H1 (cell line): Measurements from ENCODE around the gene MS4A8. TPM values are rescaled to one million over a fixed set of nuclear protein-coding genes. Genes with fewer than 3 reads are reported as not detected.

Experiments used
- CTCF ChIA-PET: fragments of 300-600 bp; sonication (Branson Sonifier 250); formaldehyde crosslinking; loops from one replicate; lab custom pipeline; 2021; ENCODE audit not compliant: partially characterized antibody; lab: Charles Lee
- POLR2A ChIA-PET: fragments of 300-600 bp; sonication (Branson Sonifier 250); formaldehyde crosslinking; loops from one replicate; lab custom pipeline; 2021; ENCODE audit warnings: inconsistent platforms; ENCODE audit not compliant: partially characterized antibody; lab: Charles Lee
- DNase-seq, 2 experiments: peaks; one replicate each; pipeline versions ENCODE4 v3.0.0 to v3.0.0-alpha.2; 2010 to 2022; ENCODE audit warnings: low spot score in 2 of 2, low read depth in 1 of 2, mixed read lengths in 1 of 2
- FAIRE-seq: peaks from 2 replicates; lab custom pipeline; 2011; peaks lifted over from hg19 to GRCh38; lab: Jason Lieb, UNC
- H2AFZ ChIP-seq: 2 replicates; pipeline ENCODE4 v1.8.1; 2012; ENCODE audit warnings: low read length, inconsistent platforms
- H2AK5ac ChIP-seq: 2 replicates; pipeline ENCODE4 v1.6.1; 2013; ENCODE audit warnings: low read depth, low read length
- H2BK120ac ChIP-seq: replicated peaks from 2 replicates; pipeline ENCODE3; 2013; ENCODE audit warnings: low read depth, low read length, inconsistent platforms
- H2BK12ac ChIP-seq: 2 replicates; pipeline ENCODE4 v1.6.1; 2013; ENCODE audit warnings: low read depth, low read length
- H2BK15ac ChIP-seq: 2 replicates; pipeline ENCODE4 v1.6.1; 2013; ENCODE audit warnings: low read length
- H2BK20ac ChIP-seq: 2 replicates; pipeline ENCODE4 v1.6.1; 2013; ENCODE audit warnings: low read length
- H2BK5ac ChIP-seq: 2 replicates; pipeline ENCODE4 v1.6.1; 2013; ENCODE audit warnings: low read depth, low read length
- H3K14ac ChIP-seq: 2 replicates; pipeline ENCODE4 v1.6.1; 2013; ENCODE audit warnings: inconsistent platforms; ENCODE audit not compliant: insufficient read length
- H3K18ac ChIP-seq: 2 replicates; pipeline ENCODE4 v1.6.1; 2013; ENCODE audit warnings: low read length; ENCODE audit errors: extremely low read depth
- H3K23ac ChIP-seq: 2 replicates; pipeline ENCODE4 v1.6.1; 2013; ENCODE audit warnings: inconsistent platforms; ENCODE audit not compliant: insufficient read length
- H3K23me2 ChIP-seq: 2 replicates; pipeline ENCODE4 v1.6.1; 2013; ENCODE audit warnings: low read depth, low read length
- H3K27ac ChIP-seq: 2 replicates; pipeline ENCODE4 v1.6.1; 2011; ENCODE audit warnings: low read depth, low read length, inconsistent platforms
- H3K27me3 ChIP-seq, 4 experiments: replicated peaks in 1 of 4; 1 replicate in 1 of 4; 2 replicates in 3 of 4; pipeline versions ENCODE4 v1.6.1 to v1.8.1; 2011 to 2013; ENCODE audit warnings: low read length in 3 of 4, mild to moderate bottlenecking in 3 of 4, inconsistent platforms in 2 of 4, mixed read lengths in 2 of 4, moderate library complexity in 1 of 4; ENCODE audit not compliant: control insufficient read depth in 3 of 4, insufficient read depth in 3 of 4; ENCODE audit errors: extremely low read depth in 1 of 4
- H3K36me3 ChIP-seq, 4 experiments: 2 replicates each; pipeline versions ENCODE4 v1.6.1 to v1.8.1; 2011 to 2013; ENCODE audit warnings: mild to moderate bottlenecking in 4 of 4, low read length in 3 of 4, moderate library complexity in 2 of 4, control low read depth in 1 of 4, inconsistent platforms in 1 of 4; ENCODE audit not compliant: insufficient read depth in 4 of 4, control insufficient read depth in 2 of 4
- H3K4ac ChIP-seq: replicated peaks from 2 replicates; pipeline ENCODE3; 2013; ENCODE audit warnings: low read length, low read depth, mixed read lengths, inconsistent platforms; ENCODE audit not compliant: insufficient read length
- H3K4me1 ChIP-seq, 4 experiments: replicated peaks in 1 of 4; 1 replicate in 1 of 4; 2 replicates in 3 of 4; pipeline versions ENCODE4 v1.6.1 to v1.8.1; 2011 to 2013; ENCODE audit warnings: low read length in 3 of 4, inconsistent platforms in 2 of 4, mixed read lengths in 1 of 4; ENCODE audit not compliant: insufficient read depth in 4 of 4, control insufficient read depth in 3 of 4
- H3K4me2 ChIP-seq, 2 experiments: 2 replicates each; pipeline versions ENCODE4 v1.6.1 to v1.8.1; 2011 to 2013; ENCODE audit warnings: low read depth in 2 of 2, low read length in 2 of 2, control low read depth in 1 of 2, inconsistent platforms in 1 of 2, mild to moderate bottlenecking in 1 of 2; ENCODE audit not compliant: insufficient read depth in 1 of 2
- H3K4me3 ChIP-seq, 4 experiments: fragments of 200-600, 300-600 bp in 1 of 4; sonication (generic), shearing (Covaris generic), sonication (Bioruptor Twin) in 1 of 4; 2 replicates each; pipeline versions ENCODE4 v1.5.1 to v1.8.1; 2011 to 2016; ENCODE audit warnings: low read length in 4 of 4, low read depth in 3 of 4, control low read depth in 2 of 4, inconsistent platforms in 2 of 4, mild to moderate bottlenecking in 2 of 4, mixed read lengths in 1 of 4, moderate library complexity in 1 of 4; ENCODE audit not compliant: insufficient read depth in 2 of 4; ENCODE audit errors: extremely low read depth in 1 of 4
- H3K56ac ChIP-seq: replicated peaks from 2 replicates; pipeline ENCODE3; 2013; ENCODE audit warnings: low read depth, mild to moderate bottlenecking, mixed read lengths, low read length, inconsistent platforms; ENCODE audit not compliant: insufficient read length
- H3K79me1 ChIP-seq: 2 replicates; pipeline ENCODE4 v1.6.1; 2013; ENCODE audit warnings: low read depth, low read length, control low read depth
- H3K79me2 ChIP-seq, 2 experiments: 2 replicates each; pipeline versions ENCODE4 v1.6.1 to v1.8.1; 2012 to 2013; ENCODE audit warnings: low read length in 2 of 2, mild to moderate bottlenecking in 2 of 2, inconsistent platforms in 1 of 2; ENCODE audit not compliant: insufficient read depth in 2 of 2, control insufficient read depth in 1 of 2
- H3K9ac ChIP-seq, 4 experiments: replicated peaks in 1 of 4; 1 replicate in 1 of 4; 2 replicates in 3 of 4; pipeline versions ENCODE4 v1.6.1 to v1.8.1; 2011 to 2013; ENCODE audit warnings: low read depth in 3 of 4, low read length in 3 of 4, control low read depth in 2 of 4, mild to moderate bottlenecking in 2 of 4, moderate library complexity in 2 of 4, inconsistent platforms in 1 of 4; ENCODE audit errors: extremely low read depth in 1 of 4
- H3K9me3 ChIP-seq, 2 experiments: 2 replicates each; pipeline versions ENCODE4 v1.6.1 to v1.8.1; 2012 to 2013; ENCODE audit warnings: mild to moderate bottlenecking in 2 of 2, moderate library complexity in 2 of 2, control low read depth in 1 of 2, inconsistent platforms in 1 of 2, low read depth in 1 of 2, low read length in 1 of 2, mixed read lengths in 1 of 2; ENCODE audit not compliant: insufficient read depth in 2 of 2
- H4K20me1 ChIP-seq, 2 experiments: replicated peaks in 1 of 2; 2 replicates each; pipeline versions ENCODE3 to v1.8.1; 2011 to 2013; ENCODE audit warnings: inconsistent platforms in 2 of 2, low read length in 2 of 2, mild to moderate bottlenecking in 1 of 2; ENCODE audit not compliant: insufficient read depth in 2 of 2, control insufficient read depth in 1 of 2
- H4K5ac ChIP-seq: 2 replicates; pipeline ENCODE4 v1.6.1; 2013; ENCODE audit warnings: low read length, low read depth, mixed read lengths, inconsistent platforms; ENCODE audit not compliant: insufficient read length
- H4K8ac ChIP-seq: 2 replicates; pipeline ENCODE4 v1.8.0; 2013; ENCODE audit warnings: mild to moderate bottlenecking, moderate library complexity, low read length, inconsistent platforms; ENCODE audit not compliant: insufficient read depth; ENCODE audit errors: extremely low read depth
- H4K91ac ChIP-seq: replicated peaks from 2 replicates; pipeline ENCODE3; 2013; ENCODE audit warnings: low read length, mixed read lengths, inconsistent platforms; ENCODE audit not compliant: insufficient read length
- ASH2L ChIP-seq: fragments of 200-600, 300-600 bp; sonication (generic); IDR thresholded peaks from one replicate; pipeline ENCODE4 v1.7.1; 2017; ENCODE audit warnings: low read length
- ATF3 ChIP-seq: IDR thresholded peaks from 2 replicates; pipeline ENCODE4 v1.6.1; 2011; ENCODE audit warnings: low read depth, mild to moderate bottlenecking, low read length; ENCODE audit not compliant: insufficient read depth
- CHD1 ChIP-seq: IDR thresholded peaks from 2 replicates; pipeline ENCODE4 v1.6.1; 2012; ENCODE audit warnings: low read depth, low read length, improper control_type of control experiment
- E2F6 ChIP-seq: IDR thresholded peaks from 2 replicates; pipeline ENCODE4 v1.6.1; 2012; ENCODE audit warnings: inconsistent platforms
- EGR1 ChIP-seq: IDR thresholded peaks from 2 replicates; pipeline ENCODE4 v1.6.1; 2011; ENCODE audit warnings: low read depth, low read length, borderline replicate concordance
- EZH2 ChIP-seq: fragments of 200-600 bp; sonication (generic); IDR thresholded peaks from 2 replicates; pipeline ENCODE4 v1.7.1; 2012; ENCODE audit warnings: low read depth, mild to moderate bottlenecking, moderate library complexity, low read length, inconsistent platforms; ENCODE audit not compliant: severe bottlenecking
- NRF1 ChIP-seq: IDR thresholded peaks from 2 replicates; pipeline ENCODE4 v1.6.1; 2011; ENCODE audit warnings: mild to moderate bottlenecking, low read depth, low read length, improper control_type of control experiment
- RBBP5 ChIP-seq: IDR thresholded peaks from 2 replicates; pipeline ENCODE4 v1.7.1; 2012; ENCODE audit warnings: low read depth, mild to moderate bottlenecking, inconsistent platforms, low read length, moderate library complexity, borderline replicate concordance
- RXRA ChIP-seq: IDR thresholded peaks from 2 replicates; pipeline ENCODE4 v1.6.1; 2011; ENCODE audit warnings: low read depth, mild to moderate bottlenecking, low read length, moderate library complexity; ENCODE audit not compliant: insufficient read depth
- SP2 ChIP-seq: IDR thresholded peaks from 2 replicates; pipeline ENCODE4 v1.6.1; 2012; ENCODE audit warnings: mild to moderate bottlenecking, low read length, inconsistent platforms
- TAF1 ChIP-seq: IDR thresholded peaks from 2 replicates; pipeline ENCODE4 v1.6.1; 2011; ENCODE audit warnings: mild to moderate bottlenecking, low read depth, low read length
- TCF12 ChIP-seq: IDR thresholded peaks from 2 replicates; pipeline ENCODE4 v1.6.1; 2011; ENCODE audit warnings: low read depth, mild to moderate bottlenecking, low read length
- USF2 ChIP-seq: IDR thresholded peaks from 2 replicates; pipeline ENCODE4 v1.6.1; 2011; ENCODE audit warnings: low read length, improper control_type of control experiment
- WGBS, 2 experiments: shearing (Covaris generic) in 1 of 2; methylation state at CpG; one replicate each; pipeline versions ENCODE4 v1.1.6 to v1.1.7; 2013 to 2015; ENCODE audit warnings: low lambda C conversion rate in 2 of 2, mixed read lengths in 2 of 2, inconsistent platforms in 1 of 2, low coverage in 1 of 2, missing lambda C conversion rate in 1 of 2; ENCODE audit not compliant: insufficient replicate concordance in 2 of 2, insufficient coverage in 1 of 2, insufficient read length in 1 of 2; ENCODE audit errors: extremely low coverage in 1 of 2, missing lambda C conversion rate in 1 of 2; 5-methylcytosine and 5-hydroxymethylcytosine counted together
- polyA plus RNA-seq, 7 experiments: library from polyadenylated mRNA; depleted of rRNA in 3 of 7; stranded (reverse) in 5 of 7; unstranded in 2 of 7; fragments of >200 nt in 5 of 7; fragments of 200-250 nt in 2 of 7; gene quantifications; 1 replicate in 5 of 7; 2 replicates in 1 of 7; 4 replicates in 1 of 7; pipeline versions ENCODE4 v1.2.1 to v1.2.3, GENCODE V29; 2011 to 2013; ENCODE audit warnings: missing spikeins in 2 of 7, mixed read lengths in 2 of 7
- total RNA-seq: library from RNA; stranded (reverse); fragmentation: NEBNext Ultra II Directional; extraction: Animal tissue kit (Norgen Biotek cat#: 25700); gene quantifications from 2 replicates; pipeline ENCODE4 v1.2.1, GENCODE V29; 2021

MS4A8 gene
- total and polyA plus RNA-seq, 2 of the 8 experiments (the other 6 are each of a cell fraction or from before 2014, with no cell fraction given): not detected

- Histone ChIP-seq H3K27ac (no peak overlapping the region), H4K5ac (no peak overlapping the region), H3K9ac (no peak overlapping the region), H2BK12ac (no peak overlapping the region), H4K8ac (no peak overlapping the region), H2BK5ac (no peak overlapping the region), H3K18ac (no peak overlapping the region), H2AK5ac (no peak overlapping the region), H4K20me1 (no peaks in the 10 kb centered on the region), H3K4me2 (no peak overlapping the region), H3K4ac (no peak overlapping the region), H3K79me1 (no peaks in the 10 kb centered on the region), H2AFZ (no peak overlapping the region), H4K91ac (no peak overlapping the region), H2BK15ac (no peak overlapping the region), H3K14ac (no peak overlapping the region), H3K9me3 (no peaks in the 10 kb centered on the region), H3K4me1 (no peaks in the 10 kb centered on the region), H3K4me3 (no peak overlapping the region), H3K79me2 (no peaks in the 10 kb centered on the region), H3K27me3 (no peaks in the 10 kb centered on the region), H3K23ac (no peak overlapping the region), H3K23me2 (no peaks in the 10 kb centered on the region), H3K56ac (no peak overlapping the region), H2BK20ac (no peak overlapping the region), H2BK120ac (no peak overlapping the region), H3K36me3 (no peaks in the 10 kb centered on the region)
- ChIA-PET POLR2A (no interaction called here), CTCF (interaction anchor here (0.8 to 3.4 kb wide), 7 partner anchors 8 to 52 kb away, joined by 3 to 15 read pairs (median 5); partner anchors contain the start of gene MS4A15)
- no peak for FAIRE-seq
- 92% methylated on average over 4 of the region's 4 CpGs; no CpG with 5 or more reads in 1 of the 2 experiments for WGBS, 2 experiments
- no peak for DNase-seq
- TF ChIP-seq ASH2L (no peak), TAF1 (no peak), TCF12 (no peak), RXRA (no peak), EZH2 (no peak), CHD1 (no peak), ATF3 (no peak), RBBP5 (no peak), EGR1 (no peak), USF2 (no peak), NRF1 (no peak), E2F6 (no peak), SP2 (no peak)
Observed at GRCh38 chr11:60711276-60711675, 11.9 kb downstream of the MS4A8 start.
